ENCODE results near the gene TRIML2. TPM values are rescaled to one million over a fixed set of nuclear protein-coding genes. Genes with fewer than 3 reads are reported as not detected.

TRIML2 gene, protein sequence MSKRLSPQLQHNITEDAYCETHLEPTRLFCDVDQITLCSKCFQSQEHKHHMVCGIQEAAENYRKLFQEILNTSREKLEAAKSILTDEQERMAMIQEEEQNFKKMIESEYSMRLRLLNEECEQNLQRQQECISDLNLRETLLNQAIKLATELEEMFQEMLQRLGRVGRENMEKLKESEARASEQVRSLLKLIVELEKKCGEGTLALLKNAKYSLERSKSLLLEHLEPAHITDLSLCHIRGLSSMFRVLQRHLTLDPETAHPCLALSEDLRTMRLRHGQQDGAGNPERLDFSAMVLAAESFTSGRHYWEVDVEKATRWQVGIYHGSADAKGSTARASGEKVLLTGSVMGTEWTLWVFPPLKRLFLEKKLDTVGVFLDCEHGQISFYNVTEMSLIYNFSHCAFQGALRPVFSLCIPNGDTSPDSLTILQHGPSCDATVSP
- 0.07 TPM in 1 of 2 replicates, not detected in the other for total RNA-seq

DNA sequence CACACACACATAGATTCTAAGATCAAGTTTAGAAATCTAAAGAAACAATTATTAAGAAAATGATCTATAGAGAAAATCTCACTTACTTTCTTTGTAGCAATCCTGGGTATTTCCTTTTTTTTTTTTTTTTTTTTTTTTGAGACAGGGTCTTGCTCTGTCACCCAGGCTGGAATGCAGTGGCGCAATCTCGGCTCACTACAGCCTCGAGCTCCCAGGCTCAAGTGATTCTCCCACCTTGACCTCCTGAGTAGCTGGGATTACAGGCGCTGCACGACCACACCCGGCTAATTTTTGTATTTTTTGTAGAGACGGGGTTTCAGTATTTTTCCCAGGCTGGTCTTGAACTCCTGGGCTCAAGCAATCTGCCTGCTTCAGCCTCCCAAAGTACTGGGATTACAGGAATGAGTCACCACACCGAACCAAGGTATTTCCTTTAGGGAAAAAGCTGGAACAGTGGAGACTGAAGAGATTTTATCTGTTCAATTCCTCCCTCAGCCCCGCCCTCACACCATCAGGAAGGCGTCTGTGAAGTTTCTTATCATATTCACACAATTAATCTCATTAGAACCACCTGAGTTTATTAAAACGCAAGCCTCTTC, at the start of gene TRIML2:
Gene TRIML2, minus strand, starts transcription at position 447 of the 599 bp plus-strand sequence. CDS start 4,235 bp downstream, outside the sequence.

DNA sequence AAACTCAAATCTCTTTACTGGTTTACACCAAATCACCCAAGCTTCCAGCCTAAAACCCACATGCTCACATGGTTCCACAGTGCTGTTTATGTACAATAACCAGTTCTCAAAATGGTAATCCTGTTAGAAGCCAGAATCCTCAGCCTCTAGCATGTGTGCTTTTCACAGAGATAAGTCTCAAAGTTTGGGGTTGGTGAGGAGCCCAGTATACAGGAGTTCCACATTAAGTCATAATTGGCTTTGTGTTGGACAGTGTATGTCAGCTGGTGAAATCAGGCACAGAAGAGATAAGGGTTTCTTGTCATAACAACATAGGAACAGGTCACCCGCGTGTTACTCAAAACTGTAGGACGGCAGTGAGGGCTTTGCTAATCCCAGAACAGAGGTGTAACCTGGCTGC, 29.7 kb upstream of the TRIML2 start, which contains the start of gene TRIML1:
Gene TRIML1, plus strand, starts transcription at position 301 of the 400 bp plus-strand sequence. CDS start 118 bp downstream, outside the sequence.

Small RNA genes within 50 kb of the gene (small RNA-seq; reads per million reads assigned to genes)
- gene RNU6-173P, result not detected

Other genes starting within 250 kb of the TRIML2 start
- gene ZFP42, start 113.8 kb downstream of the TRIML2 start, total RNA-seq, result 0.07 TPM in 1 of 2 replicates, not detected in the other
- not detected in 2 replicates for gene TRIML1, start 29.8 kb upstream of the TRIML2 start, total RNA-seq

All from thoracic aorta endothelial cell (primary cell).